GM10266 (cell line): ENCODE results near the gene CLCN2.

Experiments used
- DNase-seq: peaks from one replicate; pipeline ENCODE4 v3.0.0; 2012; ENCODE audit errors: extremely low spot score
- TF ChIP-seq, protein P1 (sequence below): IDR thresholded peaks from 2 replicates; pipeline ENCODE4 v1.5.1; 2012; ENCODE audit warnings: mild to moderate bottlenecking, low read depth; ENCODE audit not compliant: control insufficient read depth, insufficient read depth; ENCODE audit errors: missing control alignments

CLCN2 gene

DNA sequence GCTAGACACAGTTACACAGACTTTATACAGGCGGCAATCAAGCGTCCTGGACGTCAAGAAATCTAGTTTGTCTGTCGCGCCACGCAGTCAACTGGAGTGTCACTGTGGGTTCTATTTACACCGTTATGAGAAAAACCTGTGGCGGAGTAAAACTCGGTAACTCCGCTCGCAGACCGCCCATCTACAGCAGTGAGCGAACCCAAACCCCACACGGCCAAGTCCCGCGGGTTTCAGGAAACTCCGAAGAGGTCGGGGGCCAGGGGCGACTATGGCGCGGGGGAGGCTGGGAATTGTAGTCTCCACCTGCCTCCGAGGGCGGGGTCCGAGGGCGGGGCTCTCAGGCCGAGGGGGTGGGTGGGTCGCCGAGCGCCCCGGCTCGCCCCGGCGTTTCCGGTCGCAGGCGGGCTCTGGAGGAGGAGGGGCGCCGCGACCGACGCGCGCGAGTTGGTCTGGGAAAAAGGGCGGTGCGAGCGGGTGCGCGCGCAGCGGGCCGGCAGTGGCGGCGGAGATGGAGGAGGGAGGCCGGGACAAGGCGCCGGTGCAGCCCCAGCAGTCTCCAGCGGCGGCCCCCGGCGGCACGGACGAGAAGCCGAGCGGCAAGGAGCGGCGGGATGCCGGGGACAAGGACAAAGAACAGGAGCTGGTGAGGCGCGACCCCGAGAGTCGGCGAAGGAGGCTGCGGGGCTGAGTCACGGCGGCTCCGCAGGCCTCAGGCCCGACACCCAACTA, 62.5 kb downstream of the CLCN2 start, which contains the start of gene PSMD2:
PSMD2 (plus strand) TSS at position 483 of the 729 bp plus-strand sequence; CDS start at position 509, 26 bp downstream.
- TF ChIP-seq, protein P1, sequence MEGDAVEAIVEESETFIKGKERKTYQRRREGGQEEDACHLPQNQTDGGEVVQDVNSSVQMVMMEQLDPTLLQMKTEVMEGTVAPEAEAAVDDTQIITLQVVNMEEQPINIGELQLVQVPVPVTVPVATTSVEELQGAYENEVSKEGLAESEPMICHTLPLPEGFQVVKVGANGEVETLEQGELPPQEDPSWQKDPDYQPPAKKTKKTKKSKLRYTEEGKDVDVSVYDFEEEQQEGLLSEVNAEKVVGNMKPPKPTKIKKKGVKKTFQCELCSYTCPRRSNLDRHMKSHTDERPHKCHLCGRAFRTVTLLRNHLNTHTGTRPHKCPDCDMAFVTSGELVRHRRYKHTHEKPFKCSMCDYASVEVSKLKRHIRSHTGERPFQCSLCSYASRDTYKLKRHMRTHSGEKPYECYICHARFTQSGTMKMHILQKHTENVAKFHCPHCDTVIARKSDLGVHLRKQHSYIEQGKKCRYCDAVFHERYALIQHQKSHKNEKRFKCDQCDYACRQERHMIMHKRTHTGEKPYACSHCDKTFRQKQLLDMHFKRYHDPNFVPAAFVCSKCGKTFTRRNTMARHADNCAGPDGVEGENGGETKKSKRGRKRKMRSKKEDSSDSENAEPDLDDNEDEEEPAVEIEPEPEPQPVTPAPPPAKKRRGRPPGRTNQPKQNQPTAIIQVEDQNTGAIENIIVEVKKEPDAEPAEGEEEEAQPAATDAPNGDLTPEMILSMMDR = no peak
- peak; percentile 100 for DNase-seq

DNA sequence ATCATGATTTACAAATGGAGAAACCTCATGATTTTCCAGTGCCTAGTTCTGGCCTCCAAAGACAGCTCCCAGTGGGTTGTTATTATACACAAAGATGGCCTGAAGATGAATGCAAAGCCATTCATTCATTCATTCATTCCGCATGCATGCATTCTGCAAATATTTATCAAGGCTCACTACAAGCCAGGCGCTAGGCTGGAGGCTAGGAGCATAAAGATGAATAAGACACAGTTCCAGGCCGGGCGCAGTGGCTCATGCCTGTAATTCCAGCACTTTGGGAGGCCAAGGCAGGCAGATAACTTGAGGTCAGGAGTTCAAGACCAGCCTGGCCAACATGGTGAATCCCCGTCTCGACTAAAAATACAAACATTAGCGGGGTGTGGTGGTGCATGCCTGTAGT, 64.8 kb downstream of the CLCN2 start:
- DNase-seq = no peak
- TF ChIP-seq, protein P1 = no peak
